A549 treated with DMSO at 1 μM for 4 hours (cell line): Measurements from ENCODE around the gene FAM221A. TPM values are rescaled to one million over a fixed set of nuclear protein-coding genes. Genes with fewer than 3 reads are reported as not detected.

Experiments
- total RNA-seq: library from RNA; stranded (reverse); fragments of 200-300 nt; extraction: Qiagen RNA extraction; gene quantifications from 5 replicates; pipeline ENCODE4 v1.2.3, GENCODE V29; 2022; ENCODE audit warnings: low read depth

Gene FAM221A, protein sequence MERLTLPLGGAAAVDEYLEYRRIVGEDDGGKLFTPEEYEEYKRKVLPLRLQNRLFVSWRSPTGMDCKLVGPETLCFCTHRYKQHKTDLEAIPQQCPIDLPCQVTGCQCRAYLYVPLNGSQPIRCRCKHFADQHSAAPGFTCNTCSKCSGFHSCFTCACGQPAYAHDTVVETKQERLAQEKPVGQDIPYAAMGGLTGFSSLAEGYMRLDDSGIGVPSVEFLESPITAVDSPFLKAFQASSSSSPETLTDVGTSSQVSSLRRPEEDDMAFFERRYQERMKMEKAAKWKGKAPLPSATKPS
- total RNA-seq = 0.15 to 1.6 TPM (median 0.52 TPM) in 5 replicates

DNA sequence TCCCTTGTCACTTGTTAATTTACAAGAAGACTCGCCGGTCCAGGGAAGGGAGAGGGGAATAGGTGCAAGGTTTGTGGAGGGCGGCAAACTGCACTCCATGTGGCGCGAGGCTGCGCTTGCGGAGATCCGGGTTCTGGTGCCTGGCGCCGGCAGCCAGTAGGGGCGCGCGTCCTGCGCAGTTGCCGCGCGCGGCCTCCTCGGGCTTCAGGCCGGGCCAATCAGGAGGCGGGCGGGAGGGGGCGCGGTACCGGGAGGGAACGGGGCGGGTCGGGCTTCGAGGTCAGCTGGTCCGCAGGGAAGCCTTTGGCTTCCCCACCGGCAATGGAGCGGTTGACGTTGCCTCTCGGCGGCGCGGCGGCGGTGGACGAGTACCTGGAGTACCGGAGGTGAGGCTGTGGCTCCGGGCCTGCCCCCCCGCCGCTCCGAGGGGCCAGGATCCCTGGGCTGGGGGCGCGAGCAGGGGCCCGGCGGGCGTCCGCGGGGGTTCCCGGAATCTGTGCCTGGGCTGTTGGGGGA is at the start of gene FAM221A:
FAM221A (plus strand) TSS at position 302 of the 516 bp plus-strand sequence; CDS start at position 322, 20 bp downstream.

DNA sequence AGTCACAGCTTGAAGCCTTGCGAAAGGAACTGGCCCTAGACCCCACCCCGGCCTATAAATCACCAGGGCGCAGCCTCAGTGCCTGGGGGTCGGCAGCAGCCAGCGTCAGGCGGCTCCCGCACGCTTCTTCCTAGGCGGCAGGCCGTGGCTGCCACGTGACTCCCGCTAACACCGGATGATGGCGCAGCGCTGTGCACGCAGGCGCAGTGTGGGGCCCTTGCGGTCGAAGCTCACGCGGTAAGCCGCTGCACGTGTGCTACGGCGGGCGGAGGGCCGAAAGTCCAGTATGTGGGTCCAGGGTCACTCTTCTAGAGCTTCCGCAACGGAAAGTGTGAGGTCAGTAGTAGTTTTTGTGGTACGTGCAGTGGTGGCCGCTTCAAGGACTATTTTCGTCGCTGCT is 30.0 kb downstream of the FAM221A start, which contains the start of gene STK31:
STK31 (plus strand) TSS at position 220 of the 400 bp plus-strand sequence; CDS start at position 287, 67 bp downstream.

Other genes with a start within 250 kb of the FAM221A start
- gene IGF2BP3, start 209.7 kb upstream of the FAM221A start, total RNA-seq = 20.7 to 26.6 TPM (median 25.1 TPM) in 5 replicates
- gene TRA2A, start 148.2 kb upstream of the FAM221A start, total RNA-seq = 67.1 to 78.7 TPM (median 77.0 TPM) in 5 replicates
- 2.7 to 4.8 TPM (median 3.9 TPM) in 5 replicates for gene CCDC126, start 82.8 kb upstream of the FAM221A start, total RNA-seq
- 0.31 to 0.51 TPM (median 0.43 TPM) in 5 replicates for gene STK31, start 30.0 kb downstream of the FAM221A start, total RNA-seq